T-helper 2 cell treated with Interferon-gamma antibody and Interleukin-4, amounts not matched to agents 5 μg/mL and 100 μg/mL, for 36 hours (primary cell): ENCODE data around the gene LINC01488.

Experiments used
- DNase-seq: peaks from one replicate; pipeline ENCODE4 v3.0.0; 2021; ENCODE audit warnings: low spot score
- H3K27ac Mint-ChIP-seq: one replicate; pipeline ENCODE4 v1.8.0; 2021; ENCODE audit warnings: mild to moderate bottlenecking, mixed read lengths
- H3K27me3 Mint-ChIP-seq: one replicate; pipeline ENCODE4 v1.8.0; 2021; ENCODE audit warnings: low read depth, mixed read lengths
- H3K36me3 Mint-ChIP-seq: one replicate; pipeline ENCODE4 v1.8.0; 2021; ENCODE audit warnings: low read depth, mixed read lengths
- H3K4me1 Mint-ChIP-seq: one replicate; pipeline ENCODE4 v1.8.0; 2021; ENCODE audit warnings: low read depth, mixed read lengths
- H3K4me3 Mint-ChIP-seq: one replicate; pipeline ENCODE4 v1.8.0; 2022; ENCODE audit warnings: mild to moderate bottlenecking, moderate library complexity, mixed read lengths
- H3K9me3 Mint-ChIP-seq: one replicate; pipeline ENCODE4 v1.8.0; 2021; ENCODE audit warnings: mixed read lengths

LINC01488 gene

DNA sequence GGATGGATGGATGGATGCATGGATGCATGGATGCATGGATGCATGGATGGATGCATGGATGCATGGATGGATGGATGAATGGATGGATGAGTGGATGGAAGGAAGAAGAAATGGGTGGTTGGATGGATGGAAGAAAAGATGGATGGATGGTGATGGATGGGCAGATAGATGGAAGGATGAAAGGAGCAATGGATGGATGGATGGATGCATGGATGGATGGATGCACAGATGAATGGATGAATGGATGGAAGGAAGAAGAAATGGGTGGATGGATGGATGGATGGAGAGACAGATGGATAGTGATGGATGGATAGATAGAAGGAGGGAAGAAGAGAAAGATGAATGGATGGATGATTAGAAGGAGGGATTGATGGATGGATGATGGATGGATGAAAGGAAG lies 30.2 kb upstream of the LINC01488 start:
- Mint-ChIP-seq H3K9me3 (no peaks in the 10 kb centered on the region), H3K4me1 (no peaks in the 10 kb centered on the region), H3K27ac (no peak overlapping the region), H3K4me3 (no peak overlapping the region), H3K27me3 (peaks cover 10% of the 10 kb centered on the region), H3K36me3 (no peaks in the 10 kb centered on the region)
- DNase-seq: no peak

DNA sequence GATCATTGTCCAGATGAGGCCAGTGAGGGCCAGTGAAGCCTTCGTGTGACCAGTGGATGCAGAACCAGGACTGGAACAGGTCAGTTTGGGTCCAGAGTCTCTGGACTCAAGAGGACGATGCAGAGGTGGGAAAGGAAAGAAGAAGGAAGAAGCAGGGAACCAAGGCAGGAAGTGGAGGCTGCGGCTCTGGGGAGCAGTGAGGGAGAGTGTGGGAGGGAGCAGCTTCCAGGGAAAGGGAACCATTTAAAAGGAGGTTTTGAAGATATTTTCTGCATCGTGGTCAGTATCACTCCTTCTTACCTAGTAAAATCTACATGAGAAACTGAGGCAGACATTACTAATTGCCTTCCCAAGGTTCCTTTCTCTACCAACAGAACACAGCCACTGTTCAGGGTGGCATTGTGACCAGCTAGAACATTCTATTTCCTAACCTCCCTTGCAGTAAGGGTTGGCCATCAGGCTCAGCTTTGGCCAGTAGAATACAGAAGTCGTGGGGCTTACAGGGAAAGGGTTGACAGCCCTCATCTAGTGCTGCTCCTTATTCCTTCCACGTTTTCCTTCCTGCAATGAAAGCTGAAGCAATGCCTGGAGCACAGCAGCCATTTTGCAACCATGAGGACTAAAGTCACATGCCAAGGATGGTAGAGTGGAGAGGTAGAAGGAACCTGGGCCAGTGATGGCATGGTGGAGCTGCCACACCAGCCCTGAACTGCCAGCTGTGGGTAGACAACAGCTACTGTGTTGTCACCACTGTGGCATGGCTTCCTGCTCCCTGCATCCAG lies 29.1 kb upstream of the LINC01488 start:
- DNase-seq: no peak
- Mint-ChIP-seq H3K27ac (no peak overlapping the region), H3K9me3 (peaks cover 5% of the 10 kb centered on the region), H3K27me3 (peaks cover 11% of the 10 kb centered on the region), H3K4me1 (no peaks in the 10 kb centered on the region), H3K4me3 (no peak overlapping the region), H3K36me3 (no peaks in the 10 kb centered on the region)

DNA sequence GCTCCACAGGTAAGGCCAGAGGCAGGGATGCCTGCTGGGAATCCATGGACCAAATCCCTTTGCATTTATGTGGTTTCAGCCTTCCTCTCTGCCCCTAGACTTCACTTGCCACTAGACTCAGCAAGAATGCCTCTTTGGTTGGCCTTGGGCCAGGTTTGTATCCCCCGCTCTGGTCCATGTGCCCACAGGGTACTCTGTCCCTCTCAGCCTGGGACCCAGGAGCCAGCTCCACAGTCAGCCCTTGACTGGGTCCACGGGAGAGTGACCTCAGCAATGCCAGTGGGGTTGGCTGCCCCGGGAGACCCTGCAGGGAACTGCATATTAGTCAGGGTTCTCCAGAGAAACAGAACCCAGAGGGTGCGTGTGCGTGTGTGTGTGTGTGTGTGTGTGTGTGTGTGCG lies 28.3 kb upstream of the LINC01488 start:
- no peaks in the 10 kb centered on the region for H3K36me3 Mint-ChIP-seq
- no peak overlapping the region for H3K4me3 Mint-ChIP-seq
- DNase-seq: no peak
- H3K9me3 Mint-ChIP-seq: peaks cover 12% of the 10 kb centered on the region
- H3K27ac Mint-ChIP-seq: no peak overlapping the region
- H3K27me3 Mint-ChIP-seq: peaks cover 11% of the 10 kb centered on the region
- no peaks in the 10 kb centered on the region for H3K4me1 Mint-ChIP-seq

DNA sequence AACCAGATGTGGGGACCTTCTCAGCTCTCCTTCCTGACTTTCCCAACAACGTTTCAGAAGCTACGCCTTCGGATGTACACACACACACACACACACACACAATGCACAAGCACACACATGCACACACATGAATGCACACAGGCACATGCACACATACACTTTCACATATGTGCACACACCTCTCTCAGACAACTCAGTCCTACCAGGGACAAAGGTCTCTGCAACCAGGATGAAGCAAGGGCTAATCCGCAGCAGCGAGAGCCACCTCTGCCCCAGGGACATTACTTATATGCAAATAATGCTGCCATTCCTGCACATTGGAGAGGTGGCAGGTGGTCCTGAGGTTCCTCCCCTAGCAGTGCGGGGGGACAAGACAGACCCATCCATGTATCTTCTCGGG lies 27.4 kb upstream of the LINC01488 start:
- Mint-ChIP-seq H3K4me1 (no peaks in the 10 kb centered on the region), H3K4me3 (no peak overlapping the region), H3K27me3 (peaks cover 8% of the 10 kb centered on the region), H3K9me3 (peaks cover 12% of the 10 kb centered on the region), H3K27ac (no peak overlapping the region), H3K36me3 (no peaks in the 10 kb centered on the region)
- DNase-seq: no peak

DNA sequence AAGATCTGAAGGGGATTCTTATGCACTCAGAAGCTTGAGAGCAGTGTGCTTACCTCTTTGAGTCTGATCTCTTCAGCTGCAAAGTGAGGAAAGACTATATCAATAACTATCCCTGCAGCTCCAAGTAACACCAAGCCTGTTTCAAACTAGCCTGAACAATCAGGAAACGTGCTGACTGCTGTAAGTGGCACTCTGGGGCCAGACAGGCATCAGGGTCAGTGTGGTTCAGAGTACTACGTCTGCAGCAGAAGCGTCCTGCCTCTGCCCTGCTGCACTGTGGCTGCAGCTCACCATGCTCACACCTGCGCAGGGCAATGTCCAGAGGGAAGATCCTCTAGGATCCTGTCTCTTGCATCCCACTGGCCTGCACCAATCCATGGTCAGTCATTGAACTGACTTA lies 25.5 kb upstream of the LINC01488 start:
- H3K27me3 Mint-ChIP-seq: peaks cover 14% of the 10 kb centered on the region
- H3K4me3 Mint-ChIP-seq: no peak overlapping the region
- H3K9me3 Mint-ChIP-seq: peaks cover 12% of the 10 kb centered on the region
- no peak overlapping the region for H3K27ac Mint-ChIP-seq
- DNase-seq: no peak
- no peaks in the 10 kb centered on the region for H3K4me1 Mint-ChIP-seq
- H3K36me3 Mint-ChIP-seq: no peaks in the 10 kb centered on the region

DNA sequence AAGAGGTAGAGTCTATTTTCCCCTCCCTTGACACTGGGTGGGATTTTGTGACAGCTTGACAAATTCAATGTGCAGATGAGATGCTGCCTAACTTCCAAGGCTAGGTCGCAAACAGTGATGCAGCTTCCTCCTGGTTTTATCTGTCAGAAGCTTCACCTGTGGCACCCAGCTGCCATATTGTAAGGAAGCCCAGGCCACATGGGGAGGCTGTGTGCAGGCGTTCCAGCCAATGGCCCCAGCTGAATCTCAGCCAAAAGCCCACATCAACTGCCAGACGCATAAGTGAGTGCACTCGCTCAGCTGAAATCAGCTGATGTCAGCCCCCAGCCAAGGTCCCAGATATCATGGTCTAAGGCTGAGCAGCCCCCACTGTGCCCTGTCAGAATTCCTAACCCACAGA lies 24.8 kb upstream of the LINC01488 start:
- no peak for DNase-seq
- Mint-ChIP-seq H3K27me3 (peaks cover 9% of the 10 kb centered on the region), H3K36me3 (no peaks in the 10 kb centered on the region)

DNA sequence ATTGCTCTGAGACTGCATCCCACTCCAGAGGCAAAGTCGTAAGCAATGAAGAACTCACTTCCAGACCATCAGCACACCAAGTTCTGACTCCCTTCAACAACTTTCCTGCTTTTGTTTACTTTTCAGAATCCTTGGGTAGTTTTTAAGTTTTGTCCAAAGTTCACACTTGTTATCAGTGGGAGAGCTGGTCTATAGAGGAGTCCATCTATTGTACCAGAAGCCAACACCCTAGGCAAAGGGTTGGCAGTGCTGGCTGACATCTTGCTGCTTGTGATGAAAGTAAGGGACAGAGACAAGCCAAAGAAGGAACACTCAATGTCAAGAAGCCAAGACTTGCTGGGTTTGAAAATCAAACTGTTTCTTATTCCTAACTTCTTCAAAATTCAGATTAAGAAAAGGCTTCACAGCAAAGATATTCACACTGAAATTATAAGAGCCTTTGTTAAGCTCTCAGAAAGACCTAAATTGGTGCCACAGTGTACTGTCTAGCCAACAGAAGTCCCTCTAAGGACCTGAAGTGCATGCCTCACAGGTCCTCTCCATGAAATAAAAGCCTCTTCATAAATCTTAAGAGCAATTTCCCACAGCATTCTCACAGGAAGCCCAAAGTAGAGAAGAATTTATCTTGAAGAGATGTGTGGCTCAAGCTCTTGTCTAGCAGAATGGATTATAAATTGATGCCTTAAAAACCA lies 21.5 kb upstream of the LINC01488 start:
- Mint-ChIP-seq H3K27ac (no peak overlapping the region), H3K36me3 (no peaks in the 10 kb centered on the region), H3K4me3 (no peak overlapping the region), H3K4me1 (no peaks in the 10 kb centered on the region), H3K27me3 (peaks cover 9% of the 10 kb centered on the region), H3K9me3 (peaks cover 12% of the 10 kb centered on the region)
- DNase-seq: no peak

More for the DNA sequence above, 24.8 kb upstream of the LINC01488 start:
- Mint-ChIP-seq H3K27ac (no peak overlapping the region), H3K4me1 (no peaks in the 10 kb centered on the region), H3K4me3 (no peak overlapping the region), H3K9me3 (peaks cover 12% of the 10 kb centered on the region)

DNA sequence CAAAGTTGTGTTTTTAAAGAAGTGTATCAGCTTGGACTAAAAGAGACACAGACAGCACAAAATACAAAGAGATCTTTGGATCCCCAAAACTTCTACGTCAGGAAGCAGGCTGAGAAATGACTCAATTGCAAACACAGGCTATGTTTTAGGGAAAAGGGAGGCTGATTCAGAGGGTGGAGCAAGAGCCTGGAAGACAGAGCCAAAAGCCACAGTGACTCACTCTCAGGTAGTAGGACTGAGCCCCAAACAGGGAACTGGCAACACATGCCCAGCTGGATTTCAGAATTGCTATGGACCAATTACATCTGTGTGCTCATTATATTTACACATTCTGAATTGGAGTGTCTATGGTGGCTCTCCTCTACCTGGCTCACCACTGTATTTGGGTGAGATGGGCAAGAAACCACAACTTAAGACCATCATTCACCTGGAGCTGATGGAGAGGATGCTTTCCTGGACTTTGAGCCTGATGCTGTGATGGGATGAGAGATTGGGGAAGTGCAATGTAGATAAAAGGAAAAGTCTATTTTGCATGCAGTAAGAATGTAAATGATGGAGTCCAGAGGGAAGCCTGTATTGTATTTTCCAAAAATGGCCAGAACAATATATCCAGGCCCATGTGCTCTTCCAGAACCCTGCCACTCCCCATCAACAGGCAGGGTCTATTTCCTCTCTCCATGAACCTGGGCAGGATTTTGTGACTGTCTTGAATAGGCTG lies 20.8 kb upstream of the LINC01488 start:
- H3K4me1 Mint-ChIP-seq: no peaks in the 10 kb centered on the region
- H3K27ac Mint-ChIP-seq: no peak overlapping the region
- peaks cover 9% of the 10 kb centered on the region for H3K27me3 Mint-ChIP-seq
- peaks cover 12% of the 10 kb centered on the region for H3K9me3 Mint-ChIP-seq
- H3K36me3 Mint-ChIP-seq: no peaks in the 10 kb centered on the region
- H3K4me3 Mint-ChIP-seq: no peak overlapping the region
- DNase-seq: no peak

DNA sequence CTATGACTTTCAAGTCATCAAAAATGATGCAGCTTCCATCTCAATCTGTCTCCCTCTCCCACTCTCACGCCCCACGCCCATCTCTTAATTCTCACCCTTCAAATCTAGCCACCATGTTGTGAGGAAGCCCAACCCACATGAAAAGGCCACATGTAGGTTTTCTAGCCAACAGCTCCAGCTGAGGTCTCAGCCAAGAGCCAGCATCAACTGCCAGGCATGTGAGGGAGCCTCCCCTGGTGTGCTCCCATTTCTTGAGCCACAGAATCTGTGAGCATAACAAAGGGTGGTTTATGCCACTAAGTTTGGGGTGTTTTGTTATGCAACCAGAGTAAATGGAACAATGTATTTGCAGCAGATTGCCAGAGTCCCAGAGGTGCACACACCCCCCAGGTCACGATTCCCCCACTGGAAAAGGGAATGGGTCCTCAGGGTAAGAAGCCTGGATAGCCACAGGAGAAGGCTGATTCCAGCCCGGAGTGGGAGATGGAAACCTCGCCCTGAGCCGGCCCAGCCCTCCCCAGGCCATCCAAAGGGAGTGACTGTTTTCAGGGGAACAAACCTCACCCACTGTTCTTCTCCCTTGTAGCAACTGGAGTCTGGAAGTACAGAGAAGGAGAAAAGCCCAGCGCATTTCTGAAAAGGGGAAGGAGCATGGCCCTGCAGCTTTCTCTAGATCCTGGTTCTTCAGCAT lies 20.0 kb upstream of the LINC01488 start:
- Mint-ChIP-seq H3K27ac (no peak overlapping the region), H3K4me3 (no peak overlapping the region), H3K9me3 (peaks cover 12% of the 10 kb centered on the region), H3K4me1 (no peaks in the 10 kb centered on the region), H3K27me3 (peaks cover 9% of the 10 kb centered on the region), H3K36me3 (no peaks in the 10 kb centered on the region)
- DNase-seq: no peak

DNA sequence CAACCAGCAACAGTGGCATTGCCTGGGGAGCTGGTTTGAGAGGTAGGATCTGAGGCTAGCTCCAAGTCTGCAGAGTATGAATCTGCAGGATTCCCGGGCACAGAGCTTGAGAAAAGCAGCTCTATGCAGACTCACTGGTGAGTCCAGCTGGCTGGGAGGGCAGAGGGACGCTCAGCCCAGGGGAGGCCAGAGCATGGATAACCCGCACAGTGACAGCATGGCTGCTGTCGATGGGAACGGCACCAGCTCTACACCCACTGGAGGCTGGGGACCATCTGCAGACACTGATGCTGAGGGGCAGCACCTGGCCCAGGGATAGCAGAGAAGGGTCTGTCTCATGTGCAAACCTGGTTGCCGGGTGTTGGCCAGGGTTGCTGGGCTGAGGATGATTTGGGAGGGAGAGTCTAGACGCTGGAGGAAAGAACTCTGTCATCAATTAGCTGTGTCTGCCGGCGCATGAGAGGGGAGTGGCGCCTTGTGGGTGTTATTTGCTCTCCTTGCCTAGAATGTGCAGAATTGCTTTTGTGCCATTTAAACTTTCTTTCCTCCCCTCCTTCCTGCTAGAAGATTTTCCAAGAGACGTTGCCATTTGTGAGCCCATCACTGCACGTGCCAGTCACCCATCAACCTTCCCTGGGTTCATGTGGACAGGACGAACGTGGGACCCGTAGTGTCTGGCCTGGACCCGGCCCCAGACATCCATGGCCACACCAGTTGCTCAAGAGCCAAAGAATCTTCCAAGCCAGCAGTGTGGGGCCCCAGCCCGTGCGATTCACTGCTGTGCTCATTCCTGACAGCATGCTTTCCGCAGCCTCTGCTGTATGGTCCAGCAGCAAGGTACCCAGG lies 19.1 kb upstream of the LINC01488 start:
- Mint-ChIP-seq H3K36me3 (no peaks in the 10 kb centered on the region), H3K9me3 (peaks cover 8% of the 10 kb centered on the region), H3K4me3 (no peak overlapping the region), H3K27ac (no peak overlapping the region), H3K27me3 (peaks cover 7% of the 10 kb centered on the region), H3K4me1 (no peaks in the 10 kb centered on the region)
- no peak for DNase-seq

DNA sequence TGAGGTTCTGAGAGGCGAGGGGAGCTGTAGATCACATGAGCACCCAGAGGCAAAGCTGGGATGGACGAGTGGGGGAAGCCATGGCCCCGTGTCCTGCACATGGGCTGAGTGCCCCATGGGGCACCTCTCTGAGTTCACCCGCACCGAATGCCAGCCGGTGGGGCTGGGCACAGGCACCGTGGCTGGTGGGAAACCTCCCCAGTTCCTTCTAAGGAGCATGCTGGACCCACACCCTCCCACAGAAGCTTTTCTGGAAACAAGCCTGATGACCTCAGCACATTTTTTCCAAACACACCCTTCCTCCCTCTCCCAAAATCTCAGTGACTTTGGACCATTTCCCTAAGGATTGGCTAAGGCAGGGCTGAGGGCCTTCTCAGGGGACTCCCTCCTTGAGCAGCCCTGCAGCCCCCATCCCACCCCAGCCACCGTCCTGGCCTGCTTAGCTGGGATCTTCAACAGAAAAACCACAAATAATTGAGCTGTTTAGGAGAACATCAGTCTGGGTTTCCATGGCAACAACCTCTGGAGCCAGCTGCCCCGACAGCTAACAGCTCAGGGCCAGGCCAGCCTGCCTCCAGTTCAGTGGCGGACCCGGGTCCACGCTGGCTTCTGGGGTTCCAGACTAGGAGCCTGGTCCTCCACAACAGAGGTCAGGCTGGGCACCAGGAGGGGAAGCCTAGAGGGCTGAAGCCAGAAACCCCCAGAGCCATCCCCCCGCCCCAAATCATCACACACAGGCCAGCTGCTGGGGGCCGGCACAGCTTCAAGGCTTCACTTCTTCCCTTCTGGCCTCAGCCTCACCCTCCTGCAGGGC lies 18.1 kb upstream of the LINC01488 start:
- no peak overlapping the region for H3K27ac Mint-ChIP-seq
- no peak overlapping the region for H3K4me3 Mint-ChIP-seq
- no peaks in the 10 kb centered on the region for H3K4me1 Mint-ChIP-seq
- DNase-seq: no peak
- peaks cover 7% of the 10 kb centered on the region for H3K27me3 Mint-ChIP-seq
- no peaks in the 10 kb centered on the region for H3K9me3 Mint-ChIP-seq
- no peaks in the 10 kb centered on the region for H3K36me3 Mint-ChIP-seq

DNA sequence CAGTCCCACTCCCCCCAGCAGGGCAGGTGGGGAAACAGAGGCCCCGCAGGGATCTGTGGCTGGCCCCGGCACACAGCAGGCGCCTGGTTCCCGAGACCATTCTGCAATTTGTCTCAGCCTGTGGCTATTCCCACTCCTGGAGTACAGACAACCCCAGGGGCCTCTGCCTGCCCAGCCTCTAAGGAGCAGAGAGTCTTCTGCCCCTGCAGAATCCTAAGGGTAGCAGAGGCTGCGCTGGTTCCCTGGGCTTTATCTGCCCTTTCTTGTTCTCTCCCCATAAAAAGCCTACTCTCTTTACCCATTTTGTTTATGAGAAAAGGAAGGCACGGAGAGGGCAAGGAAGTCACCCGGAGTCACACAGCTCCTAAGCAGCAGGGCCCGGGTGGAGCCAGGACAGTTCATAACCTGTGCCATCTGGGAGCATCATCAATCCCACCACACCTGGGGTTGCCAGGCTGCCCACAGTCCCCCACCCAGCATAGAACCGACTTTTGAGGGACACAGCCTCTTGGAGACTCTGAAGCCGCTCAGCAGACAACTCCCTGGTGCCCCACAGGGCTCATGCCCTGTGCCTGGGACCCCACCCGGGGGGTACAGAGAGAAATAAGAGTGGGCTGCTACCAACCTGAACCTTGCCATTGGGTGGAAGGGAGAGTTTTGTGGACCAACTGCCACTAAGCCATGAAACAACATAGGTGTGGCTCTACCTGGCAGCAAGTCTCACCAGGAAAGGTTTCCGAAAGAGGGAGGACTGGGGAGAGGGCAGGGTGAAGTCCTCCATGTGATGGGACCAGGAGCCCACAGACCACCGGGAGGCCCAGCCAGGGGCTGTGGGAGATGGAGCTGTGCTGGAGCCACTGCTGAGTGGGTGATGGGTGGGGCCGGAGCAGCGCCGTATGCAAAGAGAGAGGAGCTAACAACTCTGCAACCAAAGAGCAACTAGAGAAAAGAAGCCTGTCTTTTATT lies 17.2 kb upstream of the LINC01488 start:
- Mint-ChIP-seq H3K36me3 (no peaks in the 10 kb centered on the region), H3K27ac (no peak overlapping the region), H3K4me1 (no peaks in the 10 kb centered on the region), H3K27me3 (peaks cover 7% of the 10 kb centered on the region), H3K4me3 (no peak overlapping the region), H3K9me3 (no peaks in the 10 kb centered on the region)
- DNase-seq: no peak
